Duodenal mucosa (tissue), 2 donors: Measurements from ENCODE around the gene PRRT3.
"Not testable (repeated sequence)": the region's sequence is repeated elsewhere in the genome, so short reads cannot be mapped to it uniquely, and the experiment has no call there.

Source experiments
- H3K27ac ChIP-seq: one replicate; pipeline ENCODE4 v1.7.0; 2013; ENCODE audit warnings: low read depth, low read length
- H3K27me3 ChIP-seq, 2 donors: one replicate each; pipeline ENCODE4 v1.7.0; 2013; ENCODE audit warnings: low read length in 2 of 2, control low read depth in 1 of 2; ENCODE audit not compliant: insufficient read depth in 2 of 2, control insufficient read depth in 1 of 2
- H3K36me3 ChIP-seq, 2 donors: one replicate each; pipeline ENCODE4 v1.7.0; 2013; ENCODE audit warnings: low read length in 2 of 2, control low read depth in 1 of 2; ENCODE audit not compliant: insufficient read depth in 2 of 2, control insufficient read depth in 1 of 2
- H3K4me1 ChIP-seq, 2 donors: one replicate each; pipeline ENCODE4 v1.7.0; 2013; ENCODE audit warnings: low read length in 2 of 2, control low read depth in 1 of 2; ENCODE audit not compliant: insufficient read depth in 2 of 2, control insufficient read depth in 1 of 2
- H3K4me3 ChIP-seq, 2 donors: one replicate each; pipeline ENCODE4 v1.7.0; 2013; ENCODE audit warnings: low read length in 2 of 2, low read depth in 1 of 2
- H3K9ac ChIP-seq, 2 donors: one replicate each; pipeline ENCODE4 v1.7.0; 2013; ENCODE audit warnings: low read length in 2 of 2, low read depth in 1 of 2
- H3K9me3 ChIP-seq, 2 donors: one replicate each; pipeline ENCODE4 v1.7.0; 2013; ENCODE audit warnings: low read length in 2 of 2, control low read depth in 1 of 2; ENCODE audit not compliant: control insufficient read depth in 1 of 2

PRRT3 gene

GRCh38 chr3:9900965-9901415, 51.2 kb downstream of the PRRT3 start:
- Histone ChIP-seq H3K4me3 (peak overlapping the region in 1 of 2 donors; percentile 25), H3K4me1 (peaks cover 35 to 46% of the 10 kb centered on the region in 2 donors)
- H3K9ac ChIP-seq, H3K27ac ChIP-seq, H3K9me3 ChIP-seq, H3K27me3 ChIP-seq, H3K36me3 ChIP-seq: not testable (repeated sequence)

GRCh38 chr3:9899289-9899791, 52.9 kb downstream of the PRRT3 start:
- no peak overlapping the region for H3K9ac ChIP-seq
- peak overlapping the region; percentile 76 for H3K27ac ChIP-seq
- peaks cover 0 to 4% of the 10 kb centered on the region in 2 donors for H3K36me3 ChIP-seq
- no peaks in the 10 kb centered on the region for H3K9me3 ChIP-seq
- H3K4me3 ChIP-seq, result no peak overlapping the region
- H3K27me3 ChIP-seq, result no peaks in the 10 kb centered on the region
- peaks cover 37 to 52% of the 10 kb centered on the region in 2 donors for H3K4me1 ChIP-seq

GRCh38 chr3:9898467-9899241, 53.6 kb downstream of the PRRT3 start:
- peak overlapping the region; percentile 36 to 40 for H3K9ac ChIP-seq

GRCh38 chr3:9897408-9898372, 54.5 kb downstream of the PRRT3 start:
- peak overlapping the region; percentile 76 for H3K27ac ChIP-seq
- H3K4me3 ChIP-seq, result peak overlapping the region in 1 of 2 donors; percentile 19
- H3K27me3 ChIP-seq, result no peaks in the 10 kb centered on the region
- peak overlapping the region; percentile 36 to 40 for H3K9ac ChIP-seq
- no peaks in the 10 kb centered on the region for H3K9me3 ChIP-seq
- peaks cover 50 to 51% of the 10 kb centered on the region in 2 donors for H3K4me1 ChIP-seq
- peaks cover 9 to 15% of the 10 kb centered on the region in 2 donors for H3K36me3 ChIP-seq

More at GRCh38 chr3:9898467-9899241, 53.6 kb downstream of the PRRT3 start:
- Histone ChIP-seq H3K9me3 (no peaks in the 10 kb centered on the region), H3K4me1 (peaks cover 43 to 52% of the 10 kb centered on the region in 2 donors), H3K27me3 (no peaks in the 10 kb centered on the region), H3K36me3 (peaks cover 0 to 5% of the 10 kb centered on the region in 2 donors), H3K27ac (peak overlapping the region; percentile 76), H3K4me3 (peak overlapping the region in 1 of 2 donors; percentile 4)

GRCh38 chr3:9896755-9897407, 55.3 kb downstream of the PRRT3 start:
- peaks cover 10 to 17% of the 10 kb centered on the region in 2 donors for H3K36me3 ChIP-seq
- not testable (repeated sequence) for H3K4me3 ChIP-seq, H3K9me3 ChIP-seq, H3K9ac ChIP-seq, H3K27me3 ChIP-seq
- peaks cover 42 to 44% of the 10 kb centered on the region in 2 donors for H3K4me1 ChIP-seq
- peak overlapping the region; percentile 74 for H3K27ac ChIP-seq

GRCh38 chr3:9895715-9896114, 56.5 kb downstream of the PRRT3 start:
- peaks cover 36 to 40% of the 10 kb centered on the region in 2 donors for H3K4me1 ChIP-seq
- not testable (repeated sequence) for H3K9ac ChIP-seq, H3K27me3 ChIP-seq, H3K27ac ChIP-seq, H3K9me3 ChIP-seq, H3K4me3 ChIP-seq
- H3K36me3 ChIP-seq, result peaks cover 10 to 17% of the 10 kb centered on the region in 2 donors
